ENCODE measurements around the gene TLR6.

The TLR6 gene

DNA sequence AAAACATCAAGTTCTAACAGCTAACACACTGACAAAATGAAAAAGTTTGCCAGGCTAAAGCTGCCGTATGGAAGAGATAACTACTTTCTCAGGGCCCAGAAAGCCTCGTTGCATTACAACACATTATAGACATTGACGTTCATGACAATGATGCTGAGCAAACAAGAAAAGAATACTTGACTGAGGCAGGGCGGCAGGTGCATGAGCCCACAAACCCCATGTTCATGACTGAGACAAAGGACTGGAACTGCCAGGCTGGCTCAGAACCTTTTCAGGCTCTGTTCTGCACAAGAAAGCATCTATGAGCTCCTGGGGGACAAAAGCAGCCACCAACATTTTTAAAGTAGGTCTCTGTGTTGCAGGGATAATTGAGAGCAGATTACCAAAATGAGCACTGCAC, 13.6 kb downstream of the TLR6 start:
- Histone ChIP-seq H3K4me3 (ENCODE audit: low read length) (no peak overlapping the region), H3K27ac (ENCODE audit: low read length) (no peak overlapping the region), H3K4me1 (ENCODE audit: control insufficient read depth, low read depth, low read length) (no peaks in the 10 kb centered on the region)

GRCh38 chr4:38837849-38838248, 18.8 kb downstream of the TLR6 start:
- Histone ChIP-seq H3K4me1 (ENCODE audit: control insufficient read depth, low read depth, low read length) (no peaks in the 10 kb centered on the region), H3K27ac (ENCODE audit: low read length) (no peak overlapping the region), H3K9me3 (ENCODE audit: control insufficient read depth, low read depth, low read length) (peaks cover 3% of the 10 kb centered on the region), H3K36me3 (ENCODE audit: control insufficient read depth, low read depth, low read length) (no peaks in the 10 kb centered on the region), H3K27me3 (ENCODE audit: control insufficient read depth, insufficient read depth, low read length) (no peaks in the 10 kb centered on the region), H3K9ac (ENCODE audit: low read length) (no peak overlapping the region), H3K4me3 (ENCODE audit: low read length) (no peak overlapping the region)

More for the DNA sequence above, 13.6 kb downstream of the TLR6 start:
- Histone ChIP-seq H3K9me3 (ENCODE audit: control insufficient read depth, low read depth, low read length) (peaks cover 2% of the 10 kb centered on the region), H3K36me3 (ENCODE audit: control insufficient read depth, low read depth, low read length) (no peaks in the 10 kb centered on the region), H3K27me3 (ENCODE audit: control insufficient read depth, insufficient read depth, low read length) (no peaks in the 10 kb centered on the region), H3K9ac (ENCODE audit: low read length) (no peak overlapping the region)

DNA sequence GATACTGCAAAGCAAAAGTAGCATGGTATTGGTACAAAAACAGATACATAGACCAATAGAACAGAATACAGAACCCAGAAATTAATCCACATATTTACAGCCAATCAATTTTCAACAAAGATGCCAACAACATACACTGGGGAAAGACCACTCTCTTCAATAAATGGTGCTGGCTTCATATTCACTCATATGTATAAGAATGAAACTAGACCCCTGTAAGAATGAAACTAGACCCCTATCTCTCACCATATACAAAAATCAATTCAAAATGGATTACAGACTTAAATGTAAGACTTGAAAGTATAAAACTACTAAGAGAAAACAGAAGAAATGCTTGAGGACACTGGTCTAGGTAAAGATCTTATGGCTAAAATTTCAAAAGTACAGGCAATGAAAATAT, 19.3 kb downstream of the TLR6 start:
- H3K36me3 ChIP-seq (ENCODE audit: control insufficient read depth, low read depth, low read length) = no peaks in the 10 kb centered on the region
- H3K9me3 ChIP-seq (ENCODE audit: control insufficient read depth, low read depth, low read length) = peaks cover 3% of the 10 kb centered on the region
- H3K27me3 ChIP-seq (ENCODE audit: control insufficient read depth, insufficient read depth, low read length) = no peaks in the 10 kb centered on the region
- no peak overlapping the region for H3K27ac ChIP-seq (ENCODE audit: low read length)
- no peak overlapping the region for H3K4me3 ChIP-seq (ENCODE audit: low read length)
- no peak overlapping the region for H3K9ac ChIP-seq (ENCODE audit: low read length)
- no peaks in the 10 kb centered on the region for H3K4me1 ChIP-seq (ENCODE audit: control insufficient read depth, low read depth, low read length)

- Histone ChIP-seq H3K4me3 (ENCODE audit: low read length) (no peak overlapping the region), H3K9me3 (ENCODE audit: control insufficient read depth, low read depth, low read length) (peaks cover 3% of the 10 kb centered on the region), H3K27ac (ENCODE audit: low read length) (no peak overlapping the region), H3K27me3 (ENCODE audit: control insufficient read depth, insufficient read depth, low read length) (no peaks in the 10 kb centered on the region), H3K4me1 (ENCODE audit: control insufficient read depth, low read depth, low read length) (no peaks in the 10 kb centered on the region), H3K9ac (ENCODE audit: low read length) (no peak overlapping the region), H3K36me3 (ENCODE audit: control insufficient read depth, low read depth, low read length) (no peaks in the 10 kb centered on the region)
These were observed 22.0 kb downstream of the TLR6 start for GRCh38 chr4:38834570-38834969.

- H3K36me3 ChIP-seq (ENCODE audit: control insufficient read depth, low read depth, low read length) = no peaks in the 10 kb centered on the region
- no peak overlapping the region for H3K9ac ChIP-seq (ENCODE audit: low read length)
- no peak overlapping the region for H3K4me3 ChIP-seq (ENCODE audit: low read length)
- H3K27ac ChIP-seq (ENCODE audit: low read length) = no peak overlapping the region
- H3K4me1 ChIP-seq (ENCODE audit: control insufficient read depth, low read depth, low read length) = no peaks in the 10 kb centered on the region
- H3K9me3 ChIP-seq (ENCODE audit: control insufficient read depth, low read depth, low read length) = peaks cover 3% of the 10 kb centered on the region
- no peaks in the 10 kb centered on the region for H3K27me3 ChIP-seq (ENCODE audit: control insufficient read depth, insufficient read depth, low read length)
These were observed 23.7 kb downstream of the TLR6 start for GRCh38 chr4:38832624-38833528.

GRCh38 chr4:38832206-38832605, 24.4 kb downstream of the TLR6 start:
- Histone ChIP-seq H3K4me3 (ENCODE audit: low read length) (no peak overlapping the region), H3K27ac (ENCODE audit: low read length) (no peak overlapping the region), H3K9me3 (ENCODE audit: control insufficient read depth, low read depth, low read length) (peaks cover 3% of the 10 kb centered on the region), H3K27me3 (ENCODE audit: control insufficient read depth, insufficient read depth, low read length) (no peaks in the 10 kb centered on the region), H3K36me3 (ENCODE audit: control insufficient read depth, low read depth, low read length) (no peaks in the 10 kb centered on the region), H3K4me1 (ENCODE audit: control insufficient read depth, low read depth, low read length) (no peaks in the 10 kb centered on the region), H3K9ac (ENCODE audit: low read length) (no peak overlapping the region)

GRCh38 chr4:38831653-38832052, 25.0 kb downstream of the TLR6 start:
- H3K9ac ChIP-seq (ENCODE audit: low read length) = no peak overlapping the region
- H3K27me3 ChIP-seq (ENCODE audit: control insufficient read depth, insufficient read depth, low read length) = no peaks in the 10 kb centered on the region
- H3K9me3 ChIP-seq (ENCODE audit: control insufficient read depth, low read depth, low read length) = peaks cover 3% of the 10 kb centered on the region
- no peak overlapping the region for H3K27ac ChIP-seq (ENCODE audit: low read length)
- no peaks in the 10 kb centered on the region for H3K36me3 ChIP-seq (ENCODE audit: control insufficient read depth, low read depth, low read length)
- no peaks in the 10 kb centered on the region for H3K4me1 ChIP-seq (ENCODE audit: control insufficient read depth, low read depth, low read length)
- H3K4me3 ChIP-seq (ENCODE audit: low read length) = no peak overlapping the region

GRCh38 chr4:38829237-38829636, 27.4 kb downstream of the TLR6 start:
- Histone ChIP-seq H3K36me3 (ENCODE audit: control insufficient read depth, low read depth, low read length) (no peaks in the 10 kb centered on the region), H3K4me1 (ENCODE audit: control insufficient read depth, low read depth, low read length) (no peaks in the 10 kb centered on the region), H3K27ac (ENCODE audit: low read length) (no peak overlapping the region), H3K27me3 (ENCODE audit: control insufficient read depth, insufficient read depth, low read length) (no peaks in the 10 kb centered on the region), H3K9ac (ENCODE audit: low read length) (no peak overlapping the region), H3K4me3 (ENCODE audit: low read length) (no peak overlapping the region), H3K9me3 (ENCODE audit: control insufficient read depth, low read depth, low read length) (no peaks in the 10 kb centered on the region)

DNA sequence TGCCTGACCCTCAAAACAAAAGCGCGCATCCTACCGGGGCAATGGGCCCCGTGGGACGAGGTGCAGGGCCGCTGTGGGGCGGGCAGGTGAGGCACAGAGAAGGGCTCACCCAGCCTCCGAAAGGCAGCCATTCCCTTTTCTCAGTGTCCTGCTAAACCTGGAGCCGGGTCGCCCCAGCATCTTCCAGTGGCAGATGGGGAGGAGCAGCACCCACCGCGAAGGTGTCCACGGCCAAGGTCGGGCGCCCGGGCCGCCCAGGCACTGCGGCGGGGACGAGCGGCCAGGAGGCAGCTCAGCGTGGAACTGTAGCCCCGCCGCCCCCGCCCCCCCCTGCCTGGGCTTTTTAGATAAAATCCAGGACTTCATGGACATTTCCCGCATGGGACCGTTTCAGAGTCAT, 32.9 kb downstream of the TLR6 start:
- no peaks in the 10 kb centered on the region for H3K4me1 ChIP-seq (ENCODE audit: control insufficient read depth, low read depth, low read length)
- H3K36me3 ChIP-seq (ENCODE audit: control insufficient read depth, low read depth, low read length) = no peaks in the 10 kb centered on the region

GRCh38 chr4:38822748-38823303, 33.8 kb downstream of the TLR6 start:
- Histone ChIP-seq H3K9me3 (ENCODE audit: control insufficient read depth, low read depth, low read length) (no peaks in the 10 kb centered on the region), H3K27ac (ENCODE audit: low read length) (no peak overlapping the region), H3K4me1 (ENCODE audit: control insufficient read depth, low read depth, low read length) (no peaks in the 10 kb centered on the region), H3K36me3 (ENCODE audit: control insufficient read depth, low read depth, low read length) (no peaks in the 10 kb centered on the region), H3K27me3 (ENCODE audit: control insufficient read depth, insufficient read depth, low read length) (no peaks in the 10 kb centered on the region), H3K4me3 (ENCODE audit: low read length) (no peak overlapping the region), H3K9ac (ENCODE audit: low read length) (no peak overlapping the region)

More for the DNA sequence above, 32.9 kb downstream of the TLR6 start:
- Histone ChIP-seq H3K27ac (ENCODE audit: low read length) (no peak overlapping the region), H3K27me3 (ENCODE audit: control insufficient read depth, insufficient read depth, low read length) (no peaks in the 10 kb centered on the region), H3K4me3 (ENCODE audit: low read length) (no peak overlapping the region), H3K9ac (ENCODE audit: low read length) (no peak overlapping the region), H3K9me3 (ENCODE audit: control insufficient read depth, low read depth, low read length) (no peaks in the 10 kb centered on the region)

DNA sequence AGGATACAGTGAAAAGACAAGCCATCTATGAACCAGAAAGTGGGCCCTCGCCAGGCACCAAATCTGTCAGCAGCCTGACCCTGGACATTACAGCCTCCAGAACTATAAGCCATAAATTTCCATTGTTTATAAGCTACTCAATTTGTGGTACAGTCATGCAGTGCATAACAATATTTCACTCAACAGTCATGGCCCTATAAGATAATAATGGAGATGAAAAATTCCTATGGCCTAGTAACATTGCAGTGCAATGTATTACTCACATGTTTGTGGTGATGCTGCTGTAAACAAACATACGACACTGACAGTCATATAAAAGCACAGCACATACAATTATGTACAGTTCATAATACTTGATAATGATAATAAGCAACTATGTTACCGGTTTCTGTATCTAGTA, 34.9 kb downstream of the TLR6 start:
- no peaks in the 10 kb centered on the region for H3K9me3 ChIP-seq (ENCODE audit: control insufficient read depth, low read depth, low read length)
- no peak overlapping the region for H3K27ac ChIP-seq (ENCODE audit: low read length)
- H3K27me3 ChIP-seq (ENCODE audit: control insufficient read depth, insufficient read depth, low read length) = no peaks in the 10 kb centered on the region
- no peak overlapping the region for H3K4me3 ChIP-seq (ENCODE audit: low read length)
- no peaks in the 10 kb centered on the region for H3K36me3 ChIP-seq (ENCODE audit: control insufficient read depth, low read depth, low read length)
- H3K9ac ChIP-seq (ENCODE audit: low read length) = no peak overlapping the region
- H3K4me1 ChIP-seq (ENCODE audit: control insufficient read depth, low read depth, low read length) = no peaks in the 10 kb centered on the region
